ENCODE data around the gene USP7. TPM values are rescaled to one million over a fixed set of nuclear protein-coding genes. Genes with fewer than 3 reads are reported as not detected.

Gene USP7
- total RNA-seq, 1 experiment from 2014 or later = 148 TPM

DNA sequence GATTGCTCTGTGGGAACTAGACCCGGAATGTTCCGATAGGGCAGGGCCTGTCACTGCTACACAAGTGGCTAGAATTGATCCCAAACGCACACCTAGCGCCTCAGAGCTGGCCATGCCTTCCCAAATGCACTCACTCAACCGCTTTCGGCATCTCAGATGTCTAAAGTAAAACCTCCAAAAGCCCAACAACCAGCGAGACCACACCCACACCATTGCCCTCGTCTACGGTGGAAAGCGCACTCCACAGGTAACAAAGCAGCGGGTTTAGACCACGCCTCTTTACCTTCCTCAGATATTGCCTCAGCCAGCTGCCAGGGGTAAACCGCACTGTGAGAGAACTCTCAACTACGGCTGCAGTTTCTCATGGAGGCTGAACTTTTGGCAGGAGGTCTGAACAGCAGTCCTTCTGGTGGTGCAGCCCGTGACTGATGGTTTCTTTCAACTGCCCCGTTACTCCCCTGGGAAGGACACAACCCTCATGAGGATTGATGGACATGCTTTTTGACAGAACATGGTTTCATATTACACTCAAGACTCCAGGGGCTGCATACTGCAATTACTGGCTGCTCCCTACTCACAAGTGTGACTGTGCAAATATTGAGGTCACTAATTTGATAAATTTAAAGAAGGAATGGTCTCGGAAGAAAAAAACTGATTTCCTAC is 34.5 kb downstream of the USP7 start:
- Histone ChIP-seq H3K36me3 (ENCODE audit: control insufficient read depth, insufficient read depth, low read length) (peaks cover 3% of the 10 kb centered on the region), H3K4me3 (ENCODE audit: low read depth, low read length) (no peak overlapping the region), H3K9me3 (no peaks in the 10 kb centered on the region), H3K27me3 (replicated peaks; ENCODE audit: control insufficient read depth, insufficient read depth, low read length) (no peaks in the 10 kb centered on the region), H3K4me1 (no peaks in the 10 kb centered on the region)
- Mint-ChIP-seq H3K4me3 (ENCODE audit: unreplicated experiment) (no peak overlapping the region), H3K9me3 (ENCODE audit: unreplicated experiment) (no peaks in the 10 kb centered on the region), H3K36me3 (ENCODE audit: insufficient read depth, unreplicated experiment) (peaks cover 59% of the 10 kb centered on the region), H3K4me1 (ENCODE audit: low read depth, unreplicated experiment) (peaks cover 12% of the 10 kb centered on the region), H3K27me3 (ENCODE audit: insufficient read depth, unreplicated experiment) (no peaks in the 10 kb centered on the region), H3K27ac (ENCODE audit: unreplicated experiment) (no peak overlapping the region)
- CTCF ChIA-PET = no interaction called here
- DNase-seq = no peak
- POLR2A ChIA-PET = no interaction called here
- TF ChIP-seq, protein P1, sequence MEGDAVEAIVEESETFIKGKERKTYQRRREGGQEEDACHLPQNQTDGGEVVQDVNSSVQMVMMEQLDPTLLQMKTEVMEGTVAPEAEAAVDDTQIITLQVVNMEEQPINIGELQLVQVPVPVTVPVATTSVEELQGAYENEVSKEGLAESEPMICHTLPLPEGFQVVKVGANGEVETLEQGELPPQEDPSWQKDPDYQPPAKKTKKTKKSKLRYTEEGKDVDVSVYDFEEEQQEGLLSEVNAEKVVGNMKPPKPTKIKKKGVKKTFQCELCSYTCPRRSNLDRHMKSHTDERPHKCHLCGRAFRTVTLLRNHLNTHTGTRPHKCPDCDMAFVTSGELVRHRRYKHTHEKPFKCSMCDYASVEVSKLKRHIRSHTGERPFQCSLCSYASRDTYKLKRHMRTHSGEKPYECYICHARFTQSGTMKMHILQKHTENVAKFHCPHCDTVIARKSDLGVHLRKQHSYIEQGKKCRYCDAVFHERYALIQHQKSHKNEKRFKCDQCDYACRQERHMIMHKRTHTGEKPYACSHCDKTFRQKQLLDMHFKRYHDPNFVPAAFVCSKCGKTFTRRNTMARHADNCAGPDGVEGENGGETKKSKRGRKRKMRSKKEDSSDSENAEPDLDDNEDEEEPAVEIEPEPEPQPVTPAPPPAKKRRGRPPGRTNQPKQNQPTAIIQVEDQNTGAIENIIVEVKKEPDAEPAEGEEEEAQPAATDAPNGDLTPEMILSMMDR (IDR thresholded peaks at IDR 0.05; ENCODE audit: insufficient read depth in 1 of 2, low read depth in 1 of 2, low read length in 1 of 2, severe bottlenecking in 1 of 2, unreplicated experiment in 1 of 2) = no peak
- intact Hi-C loops (cut with micrococcal nuclease; ENCODE audit: unreplicated experiment) = no loop called here
- no TSS peak for BruUV-seq (replicated peaks)

DNA sequence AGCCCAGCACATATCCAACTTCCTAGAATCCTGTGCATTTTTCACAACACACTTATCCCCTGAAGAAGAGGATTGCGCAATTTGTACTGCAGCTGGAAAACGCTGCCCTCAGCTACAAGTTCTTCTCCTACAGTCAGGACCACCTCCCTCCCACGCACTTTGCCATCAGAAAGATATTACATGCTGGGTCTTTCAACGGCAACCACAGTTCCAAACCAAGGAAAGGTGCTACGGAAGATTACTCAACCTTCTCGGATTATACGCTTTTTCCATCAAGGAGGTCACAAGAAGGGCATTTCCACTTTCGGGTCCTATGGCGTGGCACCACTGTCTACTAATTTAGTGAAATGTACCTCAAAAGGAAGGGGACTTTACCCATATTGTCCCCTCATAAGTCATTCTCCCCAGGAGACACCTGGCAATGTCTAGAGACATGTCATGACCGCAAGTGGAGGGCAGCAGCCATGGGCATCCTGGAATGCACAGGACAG is 35.2 kb downstream of the USP7 start:
- peaks cover 3% of the 10 kb centered on the region for H3K36me3 ChIP-seq (ENCODE audit: control insufficient read depth, insufficient read depth, low read length)
- H3K9me3 Mint-ChIP-seq (ENCODE audit: unreplicated experiment) = no peaks in the 10 kb centered on the region
- no peak for DNase-seq
- H3K27me3 ChIP-seq (replicated peaks; ENCODE audit: control insufficient read depth, insufficient read depth, low read length) = no peaks in the 10 kb centered on the region
- no peaks in the 10 kb centered on the region for H3K9me3 ChIP-seq
- intact Hi-C loops (cut with micrococcal nuclease; ENCODE audit: unreplicated experiment) = no loop called here
- no TSS peak for BruUV-seq (replicated peaks)
- H3K4me1 Mint-ChIP-seq (ENCODE audit: low read depth, unreplicated experiment) = peaks cover 12% of the 10 kb centered on the region
- ChIA-PET POLR2A (no interaction called here), CTCF (interaction anchor here (1.0 kb wide), 1 partner anchor 8 kb away, joined by 5 read pairs; no protein-coding TSS in a partner anchor)
- TF ChIP-seq, protein P1 (IDR thresholded peaks at IDR 0.05; ENCODE audit: insufficient read depth in 1 of 2, low read depth in 1 of 2, low read length in 1 of 2, severe bottlenecking in 1 of 2, unreplicated experiment in 1 of 2) = no peak
- H3K4me1 ChIP-seq = no peaks in the 10 kb centered on the region
- no peak overlapping the region for H3K4me3 Mint-ChIP-seq (ENCODE audit: unreplicated experiment)
- peaks cover 64% of the 10 kb centered on the region for H3K36me3 Mint-ChIP-seq (ENCODE audit: insufficient read depth, unreplicated experiment)
- no peak overlapping the region for H3K4me3 ChIP-seq (ENCODE audit: low read depth, low read length)
- H3K27me3 Mint-ChIP-seq (ENCODE audit: insufficient read depth, unreplicated experiment) = no peaks in the 10 kb centered on the region
- H3K27ac Mint-ChIP-seq (ENCODE audit: unreplicated experiment) = no peak overlapping the region

DNA sequence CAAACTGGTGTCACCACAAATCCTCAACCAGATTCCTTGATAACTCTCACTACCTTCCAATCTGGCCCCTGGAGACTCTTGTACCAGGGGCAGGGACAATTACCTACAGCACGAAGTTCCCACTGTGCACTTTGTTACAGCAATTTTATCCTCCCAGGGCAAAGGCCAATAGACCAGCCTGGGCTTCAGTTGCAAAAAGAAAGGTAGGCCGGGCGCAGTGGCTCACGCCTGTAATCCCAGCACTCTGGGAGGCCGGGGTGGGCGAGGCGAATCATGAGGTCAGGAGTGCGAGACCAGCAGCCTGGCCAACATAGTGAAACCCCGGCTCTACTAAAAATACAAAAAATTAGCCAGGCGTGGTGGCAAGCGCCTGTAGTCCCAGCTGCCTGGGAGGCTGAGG is 36.9 kb downstream of the USP7 start:
- POLR2A ChIA-PET = no interaction called here
- Mint-ChIP-seq H3K9me3 (ENCODE audit: unreplicated experiment) (no peaks in the 10 kb centered on the region), H3K36me3 (ENCODE audit: insufficient read depth, unreplicated experiment) (peaks cover 73% of the 10 kb centered on the region), H3K27me3 (ENCODE audit: insufficient read depth, unreplicated experiment) (no peaks in the 10 kb centered on the region), H3K4me1 (ENCODE audit: low read depth, unreplicated experiment) (peaks cover 4% of the 10 kb centered on the region), H3K27ac (ENCODE audit: unreplicated experiment) (no peak overlapping the region), H3K4me3 (ENCODE audit: unreplicated experiment) (no peak overlapping the region)
- TF ChIP-seq, protein P1 (IDR thresholded peaks at IDR 0.05; ENCODE audit: insufficient read depth in 1 of 2, low read depth in 1 of 2, low read length in 1 of 2, severe bottlenecking in 1 of 2, unreplicated experiment in 1 of 2) = no peak
- Histone ChIP-seq H3K27me3 (replicated peaks; ENCODE audit: control insufficient read depth, insufficient read depth, low read length) (no peaks in the 10 kb centered on the region), H3K9me3 (no peaks in the 10 kb centered on the region), H3K36me3 (ENCODE audit: control insufficient read depth, insufficient read depth, low read length) (peaks cover 3% of the 10 kb centered on the region), H3K4me1 (no peaks in the 10 kb centered on the region; the same call in 1 of the 2 replicates), H3K4me3 (ENCODE audit: low read depth, low read length) (no peak overlapping the region)
- BruUV-seq (replicated peaks) = no TSS peak
- CTCF ChIA-PET = no interaction called here
- no peak for DNase-seq
- intact Hi-C loops (cut with micrococcal nuclease; ENCODE audit: unreplicated experiment) = no loop called here
